H9 (cell line): ENCODE results near the gene CTPS2. TPM values are rescaled to one million over a fixed set of nuclear protein-coding genes. Genes with fewer than 3 reads are reported as not detected.

ENCODE experiments used
- DNase-seq: peaks from one replicate; pipeline ENCODE4 v3.0.0-alpha.2; 2017
- H2AFZ ChIP-seq: one replicate; pipeline ENCODE4 v1.6.1; 2013; ENCODE audit warnings: mild to moderate bottlenecking, low read length, control low read depth, moderate library complexity
- H2AK5ac ChIP-seq: 2 replicates; pipeline ENCODE4 v1.6.1; 2013; ENCODE audit warnings: low read length, control low read depth, mixed read lengths; ENCODE audit not compliant: insufficient read length
- H2BK120ac ChIP-seq: one replicate; pipeline ENCODE4 v1.6.1; 2013; ENCODE audit warnings: low read depth, mild to moderate bottlenecking, low read length, control low read depth, inconsistent platforms; ENCODE audit not compliant: poor library complexity, severe bottlenecking
- H2BK12ac ChIP-seq: 2 replicates; pipeline ENCODE4 v1.6.1; 2013; ENCODE audit warnings: low read length, control low read depth, mixed read lengths, low read depth; ENCODE audit not compliant: insufficient read length
- H2BK15ac ChIP-seq: 2 replicates; pipeline ENCODE4 v1.6.1; 2013; ENCODE audit warnings: low read depth, low read length, control low read depth
- H2BK20ac ChIP-seq: one replicate; pipeline ENCODE4 v1.6.1; 2013; ENCODE audit warnings: low read depth, mild to moderate bottlenecking, low read length, control low read depth, inconsistent platforms; ENCODE audit not compliant: poor library complexity, severe bottlenecking
- H2BK5ac ChIP-seq: 2 replicates; pipeline ENCODE4 v1.6.1; 2013; ENCODE audit warnings: low read length, control low read depth, mixed read lengths; ENCODE audit not compliant: insufficient read length
- H3K14ac ChIP-seq: 2 replicates; pipeline ENCODE4 v1.6.1; 2013; ENCODE audit warnings: low read length, control low read depth; ENCODE audit not compliant: insufficient read depth
- H3K18ac ChIP-seq: 2 replicates; pipeline ENCODE4 v1.6.1; 2013; ENCODE audit warnings: low read depth, mild to moderate bottlenecking, mixed read lengths, low read length, control low read depth; ENCODE audit not compliant: insufficient read length
- H3K23ac ChIP-seq: 2 replicates; pipeline ENCODE4 v1.6.1; 2013; ENCODE audit warnings: low read length, control low read depth, mixed read lengths, low read depth; ENCODE audit not compliant: insufficient read length
- H3K23me2 ChIP-seq: 2 replicates; pipeline ENCODE4 v1.6.1; 2013; ENCODE audit warnings: low read depth, mild to moderate bottlenecking, mixed read lengths, low read length, control low read depth; ENCODE audit not compliant: insufficient read length, poor library complexity, severe bottlenecking
- H3K27ac ChIP-seq: 2 replicates; pipeline ENCODE4 v1.5.1; 2013; ENCODE audit warnings: low read length, control low read depth, mixed read lengths, low read depth; ENCODE audit not compliant: insufficient read length
- H3K27me3 ChIP-seq: 2 replicates; pipeline ENCODE4 v1.6.1; 2013; ENCODE audit warnings: low read length, control low read depth, inconsistent platforms; ENCODE audit not compliant: insufficient read depth
- H3K4ac ChIP-seq: 2 replicates; pipeline ENCODE4 v1.6.1; 2013; ENCODE audit warnings: low read depth, mild to moderate bottlenecking, control low read depth, inconsistent platforms, low read length, moderate library complexity
- H3K4me1 ChIP-seq: 2 replicates; pipeline ENCODE4 v1.6.1; 2013; ENCODE audit warnings: low read length, control low read depth, inconsistent platforms; ENCODE audit not compliant: insufficient read depth
- H3K4me2 ChIP-seq: 2 replicates; pipeline ENCODE4 v1.6.1; 2013; ENCODE audit warnings: low read length, control low read depth, mixed read lengths; ENCODE audit not compliant: insufficient read length, insufficient read depth
- H3K56ac ChIP-seq: 2 replicates; pipeline ENCODE4 v1.6.1; 2013; ENCODE audit warnings: low read depth, mild to moderate bottlenecking, mixed read lengths, low read length, control low read depth; ENCODE audit not compliant: insufficient read length
- H3K79me1 ChIP-seq: 2 replicates; pipeline ENCODE4 v1.6.1; 2013; ENCODE audit warnings: low read depth, mild to moderate bottlenecking, moderate library complexity, low read length, control low read depth, inconsistent platforms; ENCODE audit not compliant: insufficient read depth, poor library complexity, severe bottlenecking
- H3K79me2 ChIP-seq: 2 replicates; pipeline ENCODE4 v1.6.1; 2013; ENCODE audit warnings: low read length, control low read depth, inconsistent platforms; ENCODE audit not compliant: insufficient read depth
- H3K9ac ChIP-seq: 2 replicates; pipeline ENCODE4 v1.6.1; 2013; ENCODE audit warnings: low read length, control low read depth, mixed read lengths; ENCODE audit not compliant: insufficient read length; ENCODE audit errors: extremely low read depth
- H3K9me3 ChIP-seq: one replicate; pipeline ENCODE4 v1.6.1; 2013; ENCODE audit warnings: low read depth, low read length, inconsistent platforms; ENCODE audit not compliant: control insufficient read depth
- H3T11ph ChIP-seq: one replicate; pipeline ENCODE4 v1.6.1; 2013; ENCODE audit warnings: mild to moderate bottlenecking, low read length, control low read depth, inconsistent platforms
- H4K20me1 ChIP-seq: one replicate; pipeline ENCODE4 v1.6.1; 2013; ENCODE audit not compliant: control insufficient read depth, insufficient read length, insufficient read depth
- H4K5ac ChIP-seq: 2 replicates; pipeline ENCODE4 v1.6.1; 2013; ENCODE audit warnings: low read depth, mild to moderate bottlenecking, mixed read lengths, low read length, control low read depth; ENCODE audit not compliant: insufficient read length
- H4K8ac ChIP-seq: replicated peaks from 2 replicates; pipeline ENCODE4 v1.6.1; 2013; ENCODE audit warnings: low read length, control low read depth, mixed read lengths, low read depth; ENCODE audit not compliant: insufficient read length
- H4K91ac ChIP-seq: 2 replicates; pipeline ENCODE4 v1.6.1; 2013; ENCODE audit warnings: low read depth, mild to moderate bottlenecking, moderate library complexity, mixed read lengths, low read length, control low read depth; ENCODE audit not compliant: insufficient read length
- H3K27ac Mint-ChIP-seq, 3 experiments: 2 replicates in 2 of 3; 3 replicates in 1 of 3; pipeline ENCODE4 v1.8.0; 2020 to 2021; ENCODE audit warnings: mixed read lengths in 3 of 3, mild to moderate bottlenecking in 1 of 3, moderate library complexity in 1 of 3
- H3K27me3 Mint-ChIP-seq: 2 replicates; pipeline ENCODE4 v1.8.0; 2021; ENCODE audit warnings: low read depth, mild to moderate bottlenecking, moderate library complexity, mixed read lengths
- H3K36me3 Mint-ChIP-seq, 3 experiments: 2 replicates in 2 of 3; 3 replicates in 1 of 3; pipeline ENCODE4 v1.8.0; 2020 to 2021; ENCODE audit warnings: low read depth in 3 of 3, mixed read lengths in 3 of 3; ENCODE audit not compliant: insufficient read depth in 1 of 3
- H3K4me1 Mint-ChIP-seq, 2 experiments: 2 replicates each; pipeline ENCODE4 v1.8.0; 2020; ENCODE audit warnings: mixed read lengths in 2 of 2
- H3K4me3 Mint-ChIP-seq, 2 experiments: 2 replicates in 1 of 2; 3 replicates in 1 of 2; pipeline ENCODE4 v1.8.0; 2020 to 2021; ENCODE audit warnings: mild to moderate bottlenecking in 2 of 2, mixed read lengths in 2 of 2, moderate library complexity in 1 of 2
- H3K9me3 Mint-ChIP-seq, 2 experiments: 2 replicates in 1 of 2; 3 replicates in 1 of 2; pipeline ENCODE4 v1.8.0; 2020; ENCODE audit warnings: mild to moderate bottlenecking in 2 of 2, mixed read lengths in 2 of 2, moderate library complexity in 1 of 2
- WGBS: extraction: QIAGEN DNeasy Blood & Tissue Kit; methylation state at CpG from one replicate; pipeline ENCODE4 v1.1.7; 2013; ENCODE audit warnings: missing lambda C conversion rate, low lambda C conversion rate, mixed read lengths; ENCODE audit not compliant: insufficient read length; ENCODE audit errors: extremely low coverage; 5-methylcytosine and 5-hydroxymethylcytosine counted together
- total RNA-seq: library from RNA; stranded (reverse); gene quantifications from 2 replicates; pipeline ENCODE4 v1.2.1, GENCODE V29; 2021
- TF ChIP-seq, protein P1 (sequence below): fragments of 200-600 bp; sonication (generic); conservative IDR thresholded peaks from 3 replicates; pipeline ENCODE4 v1.8.0; 2021; ENCODE audit warnings: antibody characterized with exemption, mild to moderate bottlenecking

The CTPS2 gene
- total RNA-seq, 1 experiment from 2014 or later = 69.7 TPM

DNA sequence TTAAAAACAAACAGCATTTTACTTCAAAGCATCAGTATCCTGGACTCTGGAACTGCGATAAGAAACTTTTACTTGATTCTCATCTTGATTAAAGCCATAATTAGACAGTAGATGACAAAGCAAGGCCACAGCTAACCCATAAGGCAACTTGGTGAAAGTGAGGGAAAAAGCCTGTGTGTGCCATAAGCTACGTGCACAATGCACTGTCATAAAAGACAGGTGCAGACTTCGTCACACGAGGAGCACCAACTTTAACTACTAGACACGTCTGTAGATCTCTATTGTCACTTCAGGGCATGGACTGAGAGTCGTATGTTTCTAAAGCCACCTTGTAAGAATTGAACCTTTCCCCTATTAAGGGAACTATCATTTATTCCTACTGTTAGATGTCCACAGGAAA, 13.1 kb downstream of the CTPS2 start:
- H3K27ac ChIP-seq = no peak overlapping the region
- H3K4me1 ChIP-seq = no peaks in the 10 kb centered on the region
- Mint-ChIP-seq H3K27me3 (no peaks in the 10 kb centered on the region), H3K4me1 (0 out of 4 replicates have a peak, but pooled peaks cover 0 to 5% of the 10 kb centered on the region in 2 experiments), H3K36me3 (peaks cover 39 to 82% (median 77%) of the 10 kb centered on the region in 3 experiments; a peak in 6 of 7 replicates), H3K27ac (peak overlapping the region in 1 of 3 experiments; percentile 41; a peak in 1 of 7 replicates), H3K4me3 (no peak overlapping the region), H3K9me3 (no peaks in the 10 kb centered on the region)
- H2BK5ac ChIP-seq = no peak overlapping the region
- no CpG with 5 or more reads among the region's 6 CpGs for WGBS
- no peak overlapping the region for H3K4me2 ChIP-seq
- no peak overlapping the region for H2BK20ac ChIP-seq
- no peaks in the 10 kb centered on the region for H3K23me2 ChIP-seq
- H3K27me3 ChIP-seq = no peaks in the 10 kb centered on the region
- H4K91ac ChIP-seq = no peak overlapping the region
- no peak overlapping the region for H3T11ph ChIP-seq
- H4K20me1 ChIP-seq = no peaks in the 10 kb centered on the region
- H2AFZ ChIP-seq = no peak overlapping the region
- H2BK120ac ChIP-seq = no peak overlapping the region
- no peaks in the 10 kb centered on the region for H3K79me1 ChIP-seq
- H3K9ac ChIP-seq = no peak overlapping the region
- H2BK12ac ChIP-seq = no peak overlapping the region
- no peaks in the 10 kb centered on the region for H3K79me2 ChIP-seq
- H4K8ac ChIP-seq = no peak overlapping the region
- no peak overlapping the region for H4K5ac ChIP-seq
- no peak overlapping the region for H2BK15ac ChIP-seq
- no peak for DNase-seq
- no peak overlapping the region for H3K56ac ChIP-seq
- TF ChIP-seq, protein P1, sequence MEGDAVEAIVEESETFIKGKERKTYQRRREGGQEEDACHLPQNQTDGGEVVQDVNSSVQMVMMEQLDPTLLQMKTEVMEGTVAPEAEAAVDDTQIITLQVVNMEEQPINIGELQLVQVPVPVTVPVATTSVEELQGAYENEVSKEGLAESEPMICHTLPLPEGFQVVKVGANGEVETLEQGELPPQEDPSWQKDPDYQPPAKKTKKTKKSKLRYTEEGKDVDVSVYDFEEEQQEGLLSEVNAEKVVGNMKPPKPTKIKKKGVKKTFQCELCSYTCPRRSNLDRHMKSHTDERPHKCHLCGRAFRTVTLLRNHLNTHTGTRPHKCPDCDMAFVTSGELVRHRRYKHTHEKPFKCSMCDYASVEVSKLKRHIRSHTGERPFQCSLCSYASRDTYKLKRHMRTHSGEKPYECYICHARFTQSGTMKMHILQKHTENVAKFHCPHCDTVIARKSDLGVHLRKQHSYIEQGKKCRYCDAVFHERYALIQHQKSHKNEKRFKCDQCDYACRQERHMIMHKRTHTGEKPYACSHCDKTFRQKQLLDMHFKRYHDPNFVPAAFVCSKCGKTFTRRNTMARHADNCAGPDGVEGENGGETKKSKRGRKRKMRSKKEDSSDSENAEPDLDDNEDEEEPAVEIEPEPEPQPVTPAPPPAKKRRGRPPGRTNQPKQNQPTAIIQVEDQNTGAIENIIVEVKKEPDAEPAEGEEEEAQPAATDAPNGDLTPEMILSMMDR = no peak
- no peak overlapping the region for H2AK5ac ChIP-seq
- no peak overlapping the region for H3K14ac ChIP-seq
- no peak overlapping the region for H3K4ac ChIP-seq
- H3K18ac ChIP-seq = no peak overlapping the region
- no peaks in the 10 kb centered on the region for H3K9me3 ChIP-seq
- H3K23ac ChIP-seq = no peak overlapping the region
